Dedifferentiated amniotic fluid mesenchymal stem cell (primary cell): ENCODE measurements around the gene AOAH.

Source experiments
- DNase-seq: peaks from one replicate; pipeline ENCODE4 v3.0.0-alpha.2; 2016; ENCODE audit errors: extremely low spot score

Gene AOAH

DNA sequence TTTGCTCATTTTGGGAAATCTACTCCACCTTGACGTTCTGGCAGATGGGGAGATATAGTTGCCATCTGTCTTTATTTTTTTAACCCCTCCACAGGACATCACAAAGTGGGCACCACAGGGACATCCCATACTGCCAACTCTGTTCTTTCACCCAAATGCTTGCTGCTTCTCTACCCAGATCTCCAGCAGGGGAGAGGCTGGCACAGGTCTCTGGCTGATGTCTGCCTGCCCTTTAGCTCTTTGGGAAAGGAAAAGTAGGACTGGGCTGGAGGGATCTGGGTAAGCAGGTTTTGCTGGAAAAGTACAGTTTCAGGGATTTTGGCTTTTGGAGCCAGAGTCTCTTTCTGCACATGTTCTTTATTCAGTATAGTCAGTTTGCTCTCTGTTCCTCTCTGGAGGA is 178.0 kb downstream of the AOAH start:
- DNase-seq: no peak

DNA sequence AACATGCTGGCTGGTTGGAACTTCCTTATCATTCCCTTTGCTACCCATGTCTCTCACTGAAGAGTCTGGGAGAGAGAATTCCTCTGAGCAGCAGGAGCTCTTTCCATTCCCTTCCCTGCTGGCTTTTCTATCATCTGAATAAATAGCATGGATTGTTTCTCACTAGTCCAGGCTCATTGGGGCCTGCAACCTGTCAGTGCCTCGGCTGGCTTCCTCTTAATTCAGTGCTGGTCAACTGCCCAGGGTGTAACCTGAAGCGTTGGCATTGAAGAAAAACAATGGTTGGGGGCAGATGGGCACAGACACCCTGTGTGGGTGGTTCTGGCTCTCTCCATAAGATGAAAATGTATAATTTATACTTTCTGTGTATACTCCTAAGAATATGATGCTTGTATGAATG is 179.0 kb downstream of the AOAH start:
- no peak for DNase-seq

DNA sequence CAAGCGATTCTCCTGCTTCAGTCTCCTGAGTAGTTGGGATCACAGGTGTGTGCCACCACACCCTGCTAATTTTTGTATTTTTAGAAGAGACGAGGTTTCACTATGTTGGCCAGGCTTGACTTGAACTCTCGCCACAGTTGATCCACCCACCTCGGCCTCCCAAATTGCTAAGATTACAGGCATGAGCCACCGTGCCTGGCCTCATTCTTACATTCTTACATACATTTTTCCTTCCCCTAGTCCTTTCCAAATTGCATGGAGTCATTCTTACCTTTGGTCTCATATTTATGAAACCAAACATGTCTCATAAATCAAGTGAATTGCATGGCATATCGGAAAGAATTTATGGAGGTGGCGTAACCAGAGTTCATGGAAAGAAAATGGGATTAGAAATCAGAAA is 186.2 kb downstream of the AOAH start:
- DNase-seq: no peak

DNA sequence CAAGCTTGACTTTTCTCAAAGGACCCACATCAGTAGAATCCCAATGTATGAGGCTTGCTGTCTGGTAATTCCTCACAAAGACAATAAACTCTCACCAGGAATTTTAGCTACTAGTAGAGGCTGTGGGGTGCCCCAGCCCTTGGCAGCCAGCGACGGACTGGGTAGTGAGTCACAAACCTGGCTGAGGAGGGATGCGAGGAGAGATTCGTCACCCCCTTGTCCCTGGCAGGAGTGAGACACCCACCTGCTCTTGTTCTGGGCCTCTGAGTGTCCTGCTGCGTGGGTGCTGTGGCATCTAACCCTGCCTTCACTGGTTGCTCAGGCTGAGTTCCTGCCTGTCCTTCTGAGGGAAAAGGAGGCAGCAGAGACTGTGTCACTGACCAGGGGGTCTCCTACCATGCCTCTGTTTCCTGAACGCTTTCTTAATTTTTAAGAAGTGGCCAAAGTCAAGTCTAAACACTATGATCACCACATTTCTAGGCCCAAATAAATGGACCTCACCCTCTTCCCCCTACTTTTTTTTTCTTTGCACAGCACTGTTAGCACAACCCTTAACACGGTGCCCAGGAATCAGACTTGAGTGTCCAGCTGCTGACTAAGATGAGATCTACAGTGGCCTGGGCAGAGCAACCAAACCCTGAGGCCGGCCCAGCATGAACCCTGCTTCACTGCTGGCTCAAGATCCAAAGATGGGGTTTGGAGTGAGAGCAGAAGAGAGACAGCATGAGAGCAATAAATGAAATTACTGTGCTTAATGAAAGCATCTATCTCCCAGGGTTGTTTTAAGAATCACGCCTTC is 188.2 kb downstream of the AOAH start:
- no peak for DNase-seq

DNA sequence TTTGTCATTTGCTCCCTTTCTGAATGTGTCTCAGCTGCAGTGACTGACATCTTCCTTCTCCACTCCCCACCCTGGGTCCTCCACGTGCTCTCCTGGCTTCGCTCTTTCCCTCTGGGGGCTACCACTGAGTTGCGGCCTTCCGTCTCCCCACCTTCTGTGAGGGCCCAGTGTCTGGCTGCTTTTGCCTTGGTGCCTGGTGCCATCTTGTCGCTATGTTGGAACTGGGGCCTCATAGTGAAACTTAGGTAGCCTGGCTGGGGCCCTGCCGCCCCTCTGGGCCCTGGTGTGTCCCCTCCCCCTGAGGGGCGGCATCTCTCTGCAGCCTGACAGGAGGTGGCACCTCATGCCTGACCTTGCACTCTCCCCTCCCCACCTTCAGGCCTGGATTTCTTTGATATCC is 190.6 kb downstream of the AOAH start:
- DNase-seq: no peak

DNA sequence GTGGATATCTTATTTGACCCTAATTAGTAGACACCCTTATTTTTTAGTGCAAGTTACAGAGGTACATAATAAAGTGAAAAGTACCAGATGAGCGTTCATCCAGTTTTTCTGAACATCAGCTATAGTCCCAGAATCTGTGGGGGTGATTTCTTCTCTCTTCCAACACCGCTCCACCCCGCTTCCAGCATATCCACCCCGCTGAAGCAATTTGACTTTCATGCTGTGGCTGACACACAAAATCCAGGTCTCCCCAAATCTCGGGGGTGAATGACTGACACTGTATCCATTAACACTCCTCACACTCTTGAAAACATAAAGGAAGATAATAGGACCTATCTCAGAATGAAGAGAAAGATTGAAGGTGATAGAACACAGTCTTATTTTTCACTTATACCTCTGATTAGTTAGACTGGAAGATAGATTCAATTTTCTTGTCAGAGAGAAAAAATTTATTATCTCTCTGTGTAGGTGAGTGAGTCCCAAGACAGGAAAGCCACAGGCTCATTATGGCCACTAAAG is 191.3 kb downstream of the AOAH start:
- no peak for DNase-seq

DNA sequence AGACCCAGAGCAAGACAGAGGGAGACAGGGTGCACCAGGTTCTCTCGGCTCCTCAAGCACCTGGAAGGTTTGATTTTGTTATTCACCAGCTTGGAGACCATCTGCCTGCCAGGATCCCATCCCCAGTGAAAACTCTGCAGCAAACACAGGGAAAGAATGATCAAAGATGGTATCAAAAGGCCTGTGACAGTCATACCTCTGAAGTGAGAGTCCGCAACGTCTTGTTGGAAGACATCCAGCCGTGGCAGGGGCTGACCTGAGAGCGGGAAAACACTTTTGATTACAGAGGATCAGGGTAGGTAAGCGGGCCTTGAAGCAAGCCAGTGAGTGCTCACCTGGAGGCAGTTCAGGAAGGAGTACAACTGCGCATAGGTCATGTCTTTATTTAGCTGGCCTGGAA is 192.3 kb downstream of the AOAH start:
- DNase-seq: no peak

DNA sequence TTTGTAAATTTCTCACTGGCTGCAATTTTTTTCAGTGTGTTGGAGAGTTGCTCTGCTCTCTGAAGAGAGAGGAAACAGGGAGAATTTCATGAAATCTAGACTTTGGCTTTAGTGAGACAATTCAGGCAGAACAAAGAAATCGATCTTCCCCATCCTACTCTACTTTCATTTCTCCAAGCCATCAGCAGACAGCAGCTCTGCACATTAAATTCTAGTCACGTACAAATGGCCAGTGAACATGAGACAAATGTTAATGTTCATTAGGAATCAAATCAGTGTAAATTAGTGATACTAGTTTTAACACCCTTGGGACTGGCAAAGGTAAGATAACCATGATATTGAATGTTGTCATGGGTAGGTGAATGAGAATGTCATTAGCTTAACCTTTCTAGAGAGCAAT is 193.8 kb downstream of the AOAH start:
- DNase-seq: no peak

DNA sequence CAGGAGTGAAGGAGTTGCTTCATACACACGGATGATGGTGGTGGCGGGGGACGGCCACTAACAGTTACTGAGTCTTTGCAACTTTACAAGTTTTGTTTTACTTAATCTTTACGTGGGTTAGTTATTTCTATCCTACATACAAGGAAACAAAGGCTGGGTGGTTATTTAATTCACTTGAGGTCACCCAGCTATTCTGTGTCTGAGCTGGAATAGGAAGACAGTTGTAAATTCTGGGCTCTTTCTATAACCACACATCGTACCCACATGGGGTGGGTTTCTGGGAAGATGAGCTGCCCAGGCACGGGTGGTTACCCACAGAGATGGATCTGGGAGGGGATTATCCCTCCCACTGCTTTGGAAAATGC is 196.8 kb downstream of the AOAH start:
- no peak for DNase-seq

DNA sequence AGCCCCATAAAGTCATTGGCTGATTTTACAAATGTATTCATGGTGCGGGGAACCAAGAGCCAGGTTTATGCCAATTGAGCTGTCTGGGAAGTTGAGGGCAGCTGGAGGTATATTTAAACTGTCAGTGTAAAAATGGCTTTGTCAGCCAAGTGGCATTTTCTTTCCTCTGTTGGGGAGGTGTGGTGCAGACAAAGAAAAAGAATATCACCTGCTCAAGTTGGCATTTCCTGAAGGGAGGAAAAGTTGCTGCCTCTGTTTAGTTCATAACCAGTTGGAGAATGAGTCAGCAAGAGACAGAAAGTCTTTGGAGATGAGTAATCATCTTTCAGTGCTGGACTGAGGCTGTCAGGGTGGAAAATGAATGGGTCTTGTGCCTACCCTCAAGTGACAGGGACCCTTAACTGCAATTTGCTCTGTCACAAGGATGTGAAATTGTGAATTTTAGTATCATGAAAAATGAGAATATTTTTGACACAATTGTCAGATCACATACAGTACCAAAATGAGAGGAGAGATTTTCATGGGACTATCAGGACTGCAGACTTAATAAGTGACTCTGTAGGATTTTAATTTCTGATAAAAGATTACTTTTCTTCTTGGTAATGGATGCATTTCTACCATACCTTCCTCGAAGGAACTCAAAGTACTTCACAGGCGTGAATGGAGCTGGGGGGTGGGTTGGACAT is 197.3 kb downstream of the AOAH start:
- peak; percentile 54 for DNase-seq

DNA sequence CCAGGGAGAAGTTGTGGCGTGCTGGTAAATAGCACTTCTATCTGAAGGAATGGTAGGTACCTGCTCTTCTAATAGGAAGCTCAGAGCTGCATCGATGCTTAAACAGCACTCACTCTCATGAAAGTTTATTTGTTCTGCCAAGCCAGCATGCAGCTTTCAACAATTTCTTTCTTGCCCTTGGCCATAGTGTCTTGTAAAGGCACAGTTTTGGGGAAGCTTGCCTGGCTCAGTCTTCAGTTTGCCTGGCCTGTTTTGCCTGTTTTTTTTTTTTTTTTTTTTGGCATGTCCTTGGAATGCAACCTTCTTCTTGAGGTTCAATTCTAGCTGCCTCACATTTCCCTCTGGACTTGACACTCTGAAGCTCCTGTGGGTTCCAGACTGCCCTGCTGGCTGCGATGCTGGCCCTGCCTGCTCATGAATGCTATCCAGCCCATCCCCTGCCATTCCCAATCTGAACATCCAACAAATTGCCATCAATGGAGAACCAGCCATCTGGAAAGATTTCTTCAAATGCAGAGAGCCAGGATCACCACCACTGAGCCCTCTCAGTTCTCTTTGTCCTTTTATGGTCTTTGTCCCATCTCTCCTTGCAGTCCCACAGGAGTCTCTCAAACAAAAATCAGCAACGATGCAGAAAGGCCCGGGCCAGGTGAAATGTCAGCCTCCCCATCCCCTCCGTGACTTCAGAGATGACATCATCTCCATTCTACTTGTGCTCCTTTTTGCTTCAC is 200.8 kb downstream of the AOAH start:
- no peak for DNase-seq

DNA sequence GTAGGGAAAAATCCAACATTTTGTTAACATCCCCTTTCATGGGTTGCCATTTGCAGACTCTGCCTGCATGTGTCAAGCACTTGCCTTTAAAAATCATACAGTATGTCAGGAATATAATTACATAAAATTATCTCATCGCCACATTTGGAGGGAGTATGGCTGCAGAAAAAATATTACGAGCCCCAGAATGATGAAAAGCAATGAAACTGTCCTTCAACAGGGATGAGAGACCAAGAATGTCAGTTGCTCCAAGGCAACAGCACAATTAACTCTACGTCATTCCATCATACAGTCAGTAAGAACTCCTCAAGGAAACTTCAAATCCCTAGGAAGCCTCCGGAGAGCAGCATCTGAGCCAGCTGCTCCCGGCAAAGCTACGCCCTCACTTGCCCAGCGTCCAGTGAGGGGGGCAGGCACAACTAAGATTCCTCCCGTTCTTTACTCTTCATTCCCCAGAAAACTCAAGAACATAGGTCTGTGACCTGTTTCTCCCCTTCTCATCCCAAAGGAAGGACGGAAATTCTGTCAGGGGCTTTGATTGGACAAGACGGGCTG is 201.8 kb downstream of the AOAH start:
- DNase-seq: no peak

DNA sequence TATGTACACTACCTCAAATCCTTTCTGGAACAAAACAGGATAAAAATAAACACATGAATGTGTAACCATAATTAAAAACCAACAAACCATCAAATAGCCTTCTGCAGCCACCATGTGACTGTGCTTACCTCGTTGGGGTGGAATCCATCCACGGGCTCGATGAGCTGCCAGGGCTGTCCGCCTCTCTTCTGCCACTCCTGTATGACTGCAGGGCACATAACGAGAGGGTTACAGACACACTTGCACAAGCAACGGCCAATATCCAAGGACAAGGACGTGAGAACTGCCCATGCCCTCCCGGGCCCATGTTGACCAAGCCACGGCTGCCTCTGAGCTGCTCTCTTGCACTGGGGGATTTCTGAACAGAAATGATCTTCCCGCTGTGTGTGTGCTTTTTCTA is 202.4 kb downstream of the AOAH start:
- DNase-seq: no peak

DNA sequence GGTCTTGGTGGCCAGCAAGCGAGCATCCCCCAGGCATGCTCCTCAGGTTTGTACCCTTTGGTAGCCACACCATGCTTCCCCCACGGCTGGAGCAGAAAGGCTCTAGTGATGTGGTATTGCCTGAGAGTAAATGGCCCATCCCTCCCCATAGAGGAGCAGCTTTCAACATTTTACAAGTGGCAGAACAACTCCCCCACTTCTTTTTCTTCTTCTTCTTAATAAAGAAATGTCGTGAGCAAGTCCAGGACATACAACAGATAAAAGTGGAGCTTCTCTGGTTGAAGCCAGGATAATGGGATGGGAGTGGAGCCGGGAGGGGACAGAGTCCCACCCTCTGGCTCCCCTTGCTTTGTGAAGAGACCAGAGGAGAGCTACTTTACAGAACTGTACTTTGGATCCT is 203.2 kb downstream of the AOAH start:
- DNase-seq: no peak

DNA sequence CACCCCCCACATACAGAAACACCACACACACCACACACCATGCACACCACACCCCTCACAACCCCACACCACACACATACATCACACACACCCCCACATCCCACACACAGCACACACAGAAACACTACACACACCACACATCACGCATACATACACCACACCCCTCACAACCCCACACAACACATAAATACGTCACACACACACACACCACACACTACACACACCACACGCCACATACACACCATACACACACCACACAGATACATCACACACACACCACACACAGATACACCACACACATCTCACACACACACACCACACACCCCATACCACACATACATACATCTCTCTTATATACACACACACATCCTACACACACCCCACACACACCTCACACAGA is 208.4 kb downstream of the AOAH start:
- DNase-seq: no peak

DNA sequence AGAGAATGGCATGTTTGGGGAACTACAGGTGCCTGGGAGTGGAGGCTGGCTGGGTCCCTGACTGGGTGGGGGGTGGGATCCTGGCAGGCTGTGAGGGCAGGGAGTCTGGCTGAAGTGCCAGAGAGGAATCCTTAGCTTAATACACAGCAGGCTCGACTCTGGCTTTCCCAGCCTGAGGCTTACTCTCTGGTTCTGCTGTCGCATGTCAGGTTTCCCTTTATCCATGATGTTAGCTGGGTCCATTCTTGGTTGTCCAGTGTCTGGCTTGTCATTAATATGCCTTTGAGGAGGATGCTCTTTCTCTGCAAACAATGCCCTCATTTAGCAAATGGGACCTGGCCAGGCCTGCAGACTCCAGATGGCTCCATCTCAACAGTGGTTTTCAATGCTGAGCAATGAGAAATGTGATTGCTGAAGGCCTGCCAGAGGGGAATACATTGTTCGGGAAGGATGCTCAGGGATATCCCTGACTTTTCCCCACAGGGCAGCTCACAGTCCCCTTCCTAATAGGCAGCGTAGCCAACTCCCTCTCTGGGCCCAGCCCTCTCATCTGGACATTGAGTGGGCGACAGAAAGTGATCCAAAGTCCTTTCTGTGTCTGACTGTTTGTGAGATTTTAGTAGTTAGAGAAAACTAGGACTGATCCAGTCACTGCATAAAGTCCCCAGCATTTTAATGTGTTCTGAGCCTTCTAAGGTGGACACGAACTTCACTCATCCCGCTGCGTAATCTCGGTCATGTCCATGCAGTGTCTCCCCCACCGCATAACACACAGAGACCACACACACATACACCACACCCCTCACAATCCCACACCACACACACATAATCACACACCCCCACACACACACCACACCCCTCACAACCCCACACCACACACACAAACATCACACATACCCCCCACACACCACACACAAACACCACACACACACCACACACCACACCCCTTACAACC is 209.7 kb downstream of the AOAH start:
- DNase-seq: no peak

DNA sequence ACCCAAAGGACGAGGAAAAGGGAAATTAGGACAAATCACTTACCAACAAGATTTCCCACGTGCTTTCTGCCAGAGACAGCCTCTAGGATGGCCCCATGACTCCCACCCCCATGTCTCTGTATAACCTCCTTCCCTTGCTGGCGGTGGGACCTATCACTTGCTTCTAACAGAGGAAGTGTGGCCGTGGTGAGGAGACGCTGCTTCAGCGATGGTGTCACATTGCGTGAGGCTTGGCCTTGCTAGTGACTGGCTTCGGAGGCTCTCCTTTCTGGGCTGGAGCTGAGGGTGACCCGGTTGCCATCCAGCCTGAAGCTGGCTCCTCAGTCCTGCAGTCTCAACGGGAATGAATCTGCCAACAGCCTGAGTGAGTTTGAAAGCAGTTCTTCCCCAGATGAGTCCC is 210.9 kb downstream of the AOAH start:
- no peak for DNase-seq

DNA sequence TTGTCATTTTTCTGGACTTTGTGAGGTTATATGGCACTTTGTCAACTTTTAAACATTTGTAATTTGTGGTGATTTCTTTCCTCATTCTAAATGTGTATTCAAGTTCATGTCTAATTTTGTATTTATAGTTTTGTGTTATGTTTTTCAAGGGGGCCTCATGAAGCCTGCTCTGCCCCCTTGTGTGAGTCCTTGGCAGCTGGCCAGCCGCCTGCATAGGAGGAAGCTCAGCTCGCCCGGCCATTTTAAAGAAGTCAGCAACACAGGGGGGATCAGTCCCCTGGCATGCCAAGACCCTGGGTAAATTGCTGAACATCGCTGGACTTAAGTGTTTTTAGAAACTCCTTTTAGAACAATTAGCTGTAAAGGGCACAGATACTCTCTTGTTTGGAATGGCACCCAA is 211.7 kb downstream of the AOAH start:
- DNase-seq: no peak

DNA sequence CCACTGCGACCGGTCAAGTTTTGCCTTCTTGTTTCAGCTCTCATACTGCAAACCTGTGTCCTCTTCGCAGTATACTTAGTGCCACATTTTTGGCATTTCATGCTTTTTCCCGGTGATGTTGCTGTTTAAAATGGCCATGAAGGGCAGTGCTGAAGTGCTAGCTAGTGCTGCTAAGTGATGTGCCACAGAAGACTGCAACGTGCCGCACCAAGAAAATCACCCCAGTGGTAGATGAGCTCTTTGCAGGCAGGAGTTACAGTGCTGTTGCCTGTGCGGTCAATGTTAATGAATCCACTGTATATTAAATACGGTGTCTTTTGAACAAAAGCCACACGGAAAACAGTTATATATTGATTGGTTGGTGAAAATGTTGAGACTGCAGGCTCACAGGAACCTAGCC is 214.3 kb downstream of the AOAH start:
- no peak for DNase-seq

DNA sequence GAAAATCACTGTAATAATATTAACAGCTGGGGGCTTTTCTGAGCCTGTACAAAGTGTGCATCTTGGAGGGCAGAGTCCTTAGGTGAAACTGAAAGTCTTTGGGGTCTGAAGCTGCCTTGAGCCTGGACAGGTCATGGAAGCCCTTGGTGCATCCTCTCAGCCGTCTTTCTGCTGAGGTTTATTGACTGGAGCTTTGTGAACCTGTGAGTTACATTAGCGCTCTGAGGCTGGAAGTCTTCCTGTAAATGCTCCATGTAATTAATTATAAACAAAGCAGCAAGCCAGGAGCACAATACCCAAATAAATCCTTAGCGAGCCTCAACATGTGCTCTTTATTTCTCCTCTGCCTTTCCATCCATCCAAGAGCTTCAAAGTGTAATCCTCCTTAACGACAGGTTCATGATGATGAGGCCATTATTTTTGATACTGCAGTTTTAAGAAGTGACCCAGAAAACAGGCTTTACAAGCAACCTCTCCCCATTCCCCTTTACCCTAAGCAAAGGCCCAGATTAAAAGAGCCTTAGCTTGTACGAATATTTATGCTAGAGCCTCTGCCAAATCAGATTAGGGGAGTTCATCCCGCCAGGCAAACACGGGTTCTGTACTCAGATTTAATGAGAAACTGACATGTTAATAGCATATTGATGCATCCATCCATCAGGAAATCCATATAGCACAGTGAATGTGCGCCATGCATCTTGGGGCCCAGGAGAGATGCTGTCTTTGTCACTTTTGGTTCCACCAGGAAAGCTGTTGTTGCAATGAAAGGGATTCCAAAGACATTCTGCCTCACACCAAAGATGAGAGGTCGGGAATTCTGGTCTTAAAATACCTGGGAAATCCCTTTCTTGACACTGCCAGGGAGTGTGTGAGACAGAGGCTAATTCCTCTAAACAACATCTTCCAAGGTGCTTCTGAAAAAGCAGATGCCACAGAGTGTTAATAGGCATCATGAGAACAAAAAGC is 216.5 kb downstream of the AOAH start:
- DNase-seq: no peak
